Measurements from ENCODE around the gene CAPZA1.

- TF ChIP-seq POLR2A (IDR thresholded peaks at IDR 0.05; ENCODE audit: low read length) (no peak), GATA1 (IDR thresholded peaks at IDR 0.05; ENCODE audit: low read depth, low read length) (no peak)
Measured at GRCh38 chr1:112687361-112687760, 67.7 kb downstream of the CAPZA1 start.

All from erythroblast (primary cell).